Lower leg skin (tissue), 3 donors: ENCODE results near the gene FAM72C.
"Not testable (repeated sequence)": the region's sequence is repeated elsewhere in the genome, so short reads cannot be mapped to it uniquely, and the experiment has no call there.

Experiments used
- CTCF ChIP-seq, 3 donors: fragments of 450-650 bp; IDR thresholded peaks; one replicate each; pipeline ENCODE4 v1.5.1; 2016; ENCODE audit warnings: antibody characterized with exemption in 3 of 3, mild to moderate bottlenecking in 3 of 3, moderate library complexity in 2 of 3
- POLR2A ChIP-seq, 2 donors: fragments of 450-650 bp; IDR thresholded peaks; one replicate each; pipeline ENCODE4 v1.6.1; 2016 to 2017; ENCODE audit warnings: antibody characterized with exemption in 2 of 2, mild to moderate bottlenecking in 1 of 2, moderate library complexity in 1 of 2

GRCh38 chr1:144014121-144014520 lies 42.3 kb upstream of the FAM72C start:
- not testable (repeated sequence) for TF ChIP-seq CTCF, POLR2A (IDR thresholded peaks at IDR 0.05)
